K562 (cell line): ENCODE measurements around the gene ACOX1. TPM values are rescaled to one million over a fixed set of nuclear protein-coding genes. Genes with fewer than 3 reads are reported as not detected.
A peak's percentile ranks its signal among the peaks of the same experiment; 100 is the strongest.

Experiments used
- ATAC-seq: fragments of 200-7000 bp; cut with Tn5 transposase; 3 replicates; pipeline ENCODE4 v1.9.1; 2020; ENCODE audit warnings: moderate library complexity
- BruUV-seq: library from RNA; stranded (reverse); fragments of 400-500 nt; replicated peaks from 2 replicates; lab custom pipeline; 2021; lab: Mats Ljungman, UMichigan
- CTCF ChIA-PET: fragments of 300-600 bp; formaldehyde crosslinking; extraction: SDS; loops from one replicate; lab custom pipeline; 2021; ENCODE audit warnings: low intra/inter-chr PET ratio; lab: Yijun Ruan, JAX
- POLR2A ChIA-PET: fragments of 300-600, 350-650 bp; sonication (Branson Sonifier 250); formaldehyde crosslinking; extraction: SDS; loops from one replicate; lab custom pipeline; 2021; ENCODE audit warnings: antibody characterized with exemption, inconsistent platforms; lab: Yijun Ruan, JAX
- DNase-seq, 4 experiments: peaks; one replicate each; pipeline versions ENCODE4 v3.0.0 to v3.0.0-alpha.2; 2011 to 2018; ENCODE audit warnings: low spot score in 3 of 4, mixed read lengths in 3 of 4; ENCODE audit errors: extremely low read depth in 1 of 4
- FAIRE-seq: peaks from 2 replicates; lab custom pipeline; 2011; peaks lifted over from hg19 to GRCh38; lab: Jason Lieb, UNC
- H2AFZ ChIP-seq: 2 replicates; pipeline ENCODE4 v1.6.0; 2011; ENCODE audit warnings: low read depth, low read length, control low read depth, inconsistent platforms
- H3K27ac ChIP-seq: fragments of 200-600 bp; 3 replicates; pipeline ENCODE4 v1.8.0; 2011; ENCODE audit warnings: low read depth, mild to moderate bottlenecking, control low read depth, inconsistent platforms, low read length, moderate library complexity, mixed read lengths; ENCODE audit errors: extremely low read depth
- H3K27me3 ChIP-seq, 2 experiments: fragments of 300-600 bp in 1 of 2; 2 replicates in 1 of 2; 3 replicates in 1 of 2; pipeline versions ENCODE4 v1.6.0 to v1.8.0; 2011; ENCODE audit warnings: inconsistent platforms in 2 of 2, low read length in 2 of 2, mild to moderate bottlenecking in 1 of 2, mixed read lengths in 1 of 2, moderate library complexity in 1 of 2; ENCODE audit not compliant: control insufficient read depth in 2 of 2, insufficient read depth in 2 of 2
- H3K36me3 ChIP-seq: fragments of 300-600 bp; 3 replicates; pipeline ENCODE4 v1.8.0; 2011; ENCODE audit warnings: mild to moderate bottlenecking, low read length, inconsistent platforms; ENCODE audit not compliant: control insufficient read depth, insufficient read depth
- H3K4me1 ChIP-seq, 2 experiments: fragments of 200-600 bp in 1 of 2; replicated peaks in 1 of 2; 2 replicates in 1 of 2; 3 replicates in 1 of 2; pipeline versions ENCODE4 v1.5.1 to v1.8.0; 2011; ENCODE audit warnings: inconsistent platforms in 2 of 2, low read length in 2 of 2, mild to moderate bottlenecking in 1 of 2, mixed read lengths in 1 of 2, moderate library complexity in 1 of 2; ENCODE audit not compliant: control insufficient read depth in 2 of 2, insufficient read depth in 2 of 2
- H3K4me2 ChIP-seq: 2 replicates; pipeline ENCODE4 v1.6.1; 2011; ENCODE audit warnings: low read length, control low read depth, inconsistent platforms, mixed read lengths; ENCODE audit not compliant: insufficient read depth
- H3K4me3 ChIP-seq: fragments of 200-600 bp; sonication (generic), shearing (Covaris generic); 2 replicates; pipeline ENCODE4 v1.5.1; 2016; ENCODE audit warnings: control low read depth, inconsistent platforms
- H3K79me2 ChIP-seq: fragments of 200-600 bp; 3 replicates; pipeline ENCODE4 v1.8.0; 2011; ENCODE audit warnings: low read length, inconsistent platforms; ENCODE audit not compliant: control insufficient read depth, insufficient read depth
- H3K9ac ChIP-seq, 2 experiments: 2 replicates each; pipeline versions ENCODE4 v1.6.0 to v1.6.1; 2011; ENCODE audit warnings: low read depth in 2 of 2, low read length in 2 of 2, control low read depth in 1 of 2, inconsistent platforms in 1 of 2, mild to moderate bottlenecking in 1 of 2, mixed read lengths in 1 of 2; ENCODE audit not compliant: insufficient read depth in 1 of 2
- H3K9me1 ChIP-seq: one replicate; pipeline ENCODE4 v1.6.0; 2011; ENCODE audit warnings: inconsistent platforms, mild to moderate bottlenecking, low read length, moderate library complexity; ENCODE audit not compliant: control insufficient read depth, insufficient read depth
- H3K9me3 ChIP-seq: replicated peaks from 2 replicates; pipeline ENCODE4 v1.5.1; 2011; ENCODE audit warnings: low read depth, low read length, inconsistent platforms; ENCODE audit not compliant: control insufficient read depth, insufficient read depth
- H4K20me1 ChIP-seq: replicated peaks from 2 replicates; pipeline ENCODE4 v1.6.1; 2011; ENCODE audit warnings: low read length, inconsistent platforms, mixed read lengths; ENCODE audit not compliant: control insufficient read depth, insufficient read depth
- POLR2A ChIP-seq: fragments of 450-650 bp; conservative IDR thresholded peaks from 2 replicates; pipeline ENCODE4 v1.6.1; 2016
- RFX7 ChIP-seq: fragments of 250-450 bp; sonication (Bioruptor Pico); IDR thresholded peaks from 2 replicates; pipeline ENCODE4 v1.5.1; 2021; ENCODE audit warnings: mild to moderate bottlenecking
- ZBTB7A ChIP-seq: IDR thresholded peaks from 2 replicates; pipeline ENCODE4 v1.6.1; 2011; ENCODE audit warnings: low read depth, mild to moderate bottlenecking, low read length, moderate library complexity, borderline replicate concordance; ENCODE audit not compliant: control insufficient read depth
- ZNF830 ChIP-seq: fragments of 250-450 bp; sonication (Bioruptor Pico); IDR thresholded peaks from 2 replicates; pipeline ENCODE4 v1.5.0; 2021; ENCODE audit warnings: mild to moderate bottlenecking
- WGBS: fragments of 100-300 bp; shearing (Covaris generic); methylation state at CpG from one replicate; pipeline ENCODE4 v1.1.6; 2016; ENCODE audit warnings: low coverage, mixed read lengths; ENCODE audit not compliant: insufficient coverage; ENCODE audit errors: missing lambda C conversion rate; 5-methylcytosine and 5-hydroxymethylcytosine counted together
- in situ Hi-C: fragments of 300-500 bp; cut with MboI; formaldehyde crosslinking; loops from 4 replicates; pipeline ENCODE4 v1.15.0; 2018; ENCODE audit warnings: inconsistent platforms, mixed read lengths
- intact Hi-C: fragments of 100-400 bp; cut with micrococcal nuclease; formaldehyde crosslinking; loops from 2 replicates; pipeline ENCODE4 v1.14.2; 2022
- polyA plus RNA-seq, 8 experiments: library from polyadenylated mRNA; depleted of rRNA in 4 of 8; stranded (reverse) in 5 of 8; unstranded in 3 of 8; fragments of >200 nt; fragmentation: Nextera tagmentation in 2 of 8; fragmentation: Illumina TruSeq in 1 of 8; extraction: Ambion mirVana in 2 of 8; extraction: Trizol in 1 of 8; gene quantifications; 2 replicates each; pipeline versions ENCODE4 v1.2.1 to v1.2.3, GENCODE V29; 2011 to 2014; ENCODE audit warnings: inconsistent platforms in 1 of 8, missing spikeins in 1 of 8
- total RNA-seq, 7 experiments: library from RNA; depleted of rRNA in 6 of 7; stranded (reverse); fragments of >200 nt in 6 of 7; fragmentation: Illumina TruSeq in 2 of 7; extraction: Trizol in 2 of 7; gene quantifications; 2 replicates each; pipeline versions ENCODE4 v1.2.1 to v1.2.3, GENCODE V29; 2011 to 2021; ENCODE audit warnings: low replicate concordance in 1 of 7
- TF ChIP-seq, protein P1 (sequence below): sonication (generic); formaldehyde crosslinking; IDR thresholded peaks from 2 replicates; pipeline ENCODE4 v1.8.0; 2023; ENCODE audit warnings: mild to moderate bottlenecking, missing genetic modification reagents
- TF ChIP-seq, protein P2 (sequence below): sonication (generic); formaldehyde crosslinking; IDR thresholded peaks from 2 replicates; pipeline ENCODE4 v1.8.1; 2023; ENCODE audit warnings: mild to moderate bottlenecking, missing genetic modification reagents

Gene ACOX1
- total and polyA plus RNA-seq, 9 of the 15 experiments (the other 6 are each of a cell fraction or from before 2014, with no cell fraction given) = 7.8 to 24.1 (median 14.5) TPM

GRCh38 chr17:76009447-76009846, 30.5 kb upstream of the ACOX1 start (continued):
- TF ChIP-seq, protein P1, sequence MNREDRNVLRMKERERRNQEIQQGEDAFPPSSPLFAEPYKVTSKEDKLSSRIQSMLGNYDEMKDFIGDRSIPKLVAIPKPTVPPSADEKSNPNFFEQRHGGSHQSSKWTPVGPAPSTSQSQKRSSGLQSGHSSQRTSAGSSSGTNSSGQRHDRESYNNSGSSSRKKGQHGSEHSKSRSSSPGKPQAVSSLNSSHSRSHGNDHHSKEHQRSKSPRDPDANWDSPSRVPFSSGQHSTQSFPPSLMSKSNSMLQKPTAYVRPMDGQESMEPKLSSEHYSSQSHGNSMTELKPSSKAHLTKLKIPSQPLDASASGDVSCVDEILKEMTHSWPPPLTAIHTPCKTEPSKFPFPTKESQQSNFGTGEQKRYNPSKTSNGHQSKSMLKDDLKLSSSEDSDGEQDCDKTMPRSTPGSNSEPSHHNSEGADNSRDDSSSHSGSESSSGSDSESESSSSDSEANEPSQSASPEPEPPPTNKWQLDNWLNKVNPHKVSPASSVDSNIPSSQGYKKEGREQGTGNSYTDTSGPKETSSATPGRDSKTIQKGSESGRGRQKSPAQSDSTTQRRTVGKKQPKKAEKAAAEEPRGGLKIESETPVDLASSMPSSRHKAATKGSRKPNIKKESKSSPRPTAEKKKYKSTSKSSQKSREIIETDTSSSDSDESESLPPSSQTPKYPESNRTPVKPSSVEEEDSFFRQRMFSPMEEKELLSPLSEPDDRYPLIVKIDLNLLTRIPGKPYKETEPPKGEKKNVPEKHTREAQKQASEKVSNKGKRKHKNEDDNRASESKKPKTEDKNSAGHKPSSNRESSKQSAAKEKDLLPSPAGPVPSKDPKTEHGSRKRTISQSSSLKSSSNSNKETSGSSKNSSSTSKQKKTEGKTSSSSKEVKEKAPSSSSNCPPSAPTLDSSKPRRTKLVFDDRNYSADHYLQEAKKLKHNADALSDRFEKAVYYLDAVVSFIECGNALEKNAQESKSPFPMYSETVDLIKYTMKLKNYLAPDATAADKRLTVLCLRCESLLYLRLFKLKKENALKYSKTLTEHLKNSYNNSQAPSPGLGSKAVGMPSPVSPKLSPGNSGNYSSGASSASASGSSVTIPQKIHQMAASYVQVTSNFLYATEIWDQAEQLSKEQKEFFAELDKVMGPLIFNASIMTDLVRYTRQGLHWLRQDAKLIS = no peak
- no peak for TF ChIP-seq ZNF830 (CRISPR knock-in tag)

GRCh38 chr17:76008630-76009425, 29.9 kb upstream of the ACOX1 start:
- H3K27me3 ChIP-seq = peaks cover 37 to 52% of the 10 kb centered on the region in 2 experiments
- DNase-seq (peak in 1 of 4 experiments; percentile 25), FAIRE-seq (no peak), ATAC-seq (no peak)
- H3K9ac ChIP-seq = peak overlapping the region in 1 of 2 experiments; percentile 21; a peak in 1 of 4 replicates
- no peak for TF ChIP-seq ZBTB7A
- TF ChIP-seq, protein P2, sequence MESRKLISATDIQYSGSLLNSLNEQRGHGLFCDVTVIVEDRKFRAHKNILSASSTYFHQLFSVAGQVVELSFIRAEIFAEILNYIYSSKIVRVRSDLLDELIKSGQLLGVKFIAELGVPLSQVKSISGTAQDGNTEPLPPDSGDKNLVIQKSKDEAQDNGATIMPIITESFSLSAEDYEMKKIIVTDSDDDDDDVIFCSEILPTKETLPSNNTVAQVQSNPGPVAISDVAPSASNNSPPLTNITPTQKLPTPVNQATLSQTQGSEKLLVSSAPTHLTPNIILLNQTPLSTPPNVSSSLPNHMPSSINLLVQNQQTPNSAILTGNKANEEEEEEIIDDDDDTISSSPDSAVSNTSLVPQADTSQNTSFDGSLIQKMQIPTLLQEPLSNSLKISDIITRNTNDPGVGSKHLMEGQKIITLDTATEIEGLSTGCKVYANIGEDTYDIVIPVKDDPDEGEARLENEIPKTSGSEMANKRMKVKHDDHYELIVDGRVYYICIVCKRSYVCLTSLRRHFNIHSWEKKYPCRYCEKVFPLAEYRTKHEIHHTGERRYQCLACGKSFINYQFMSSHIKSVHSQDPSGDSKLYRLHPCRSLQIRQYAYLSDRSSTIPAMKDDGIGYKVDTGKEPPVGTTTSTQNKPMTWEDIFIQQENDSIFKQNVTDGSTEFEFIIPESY (CRISPR knock-in tag) = peak; percentile 89
- TF ChIP-seq POLR2A = no peak
- no peak for TF ChIP-seq RFX7 (CRISPR knock-in tag)
- no peaks in the 10 kb centered on the region for H3K79me2 ChIP-seq
- in situ Hi-C loops = loop anchor here (5.0 to 10.0 kb wide), 3 partner anchors 102 to 283 kb away; a partner anchor contains a TSS
- ChIA-PET POLR2A (interaction anchor here (0.6 to 2.0 kb wide), 10 partner anchors 8 to 271 kb away, joined by 3 to 9 read pairs (median 4); partner anchors contain the start of gene CDK3), CTCF (interaction anchor here (0.6 kb wide), 1 partner anchor 294 kb away, joined by 3 read pairs; no protein-coding TSS in a partner anchor)
- 0 out of 2 replicates have a peak, but pooled peaks cover 2% of the 10 kb centered on the region for H4K20me1 ChIP-seq
- H3K4me1 ChIP-seq = peaks cover 0 to 38% of the 10 kb centered on the region in 2 experiments; a peak in 3 of 5 replicates
- H3K9me3 ChIP-seq = no peaks in the 10 kb centered on the region
- no TSS peak for BruUV-seq
- H3K27ac ChIP-seq = no peak overlapping the region
- H2AFZ ChIP-seq = no peak overlapping the region
- H3K4me3 ChIP-seq = no peak overlapping the region
- peaks cover 7% of the 10 kb centered on the region; the same call in 2 of the 3 replicates for H3K36me3 ChIP-seq
- intact Hi-C loops = loop anchor here (10.0 kb wide), 1 partner anchor 254 kb away; no protein-coding TSS in a partner anchor
- no peak overlapping the region for H3K4me2 ChIP-seq
- no peaks in the 10 kb centered on the region for H3K9me1 ChIP-seq
- WGBS = 17% methylated on average over 49 of the region's 56 CpGs
